K562 (cell line): ENCODE data around the gene KMT2C. TPM values are rescaled to one million over a fixed set of nuclear protein-coding genes. Genes with fewer than 3 reads are reported as not detected.

Experiments used
- ATAC-seq: fragments of 200-7000 bp; cut with Tn5 transposase; 3 replicates; pipeline ENCODE4 v1.9.1; 2020; ENCODE audit warnings: moderate library complexity
- BruUV-seq: library from RNA; stranded (reverse); fragments of 400-500 nt; replicated peaks from 2 replicates; lab custom pipeline; 2021; lab: Mats Ljungman, UMichigan
- CTCF ChIA-PET: fragments of 300-600 bp; formaldehyde crosslinking; extraction: SDS; loops from one replicate; lab custom pipeline; 2021; ENCODE audit warnings: low intra/inter-chr PET ratio; lab: Yijun Ruan, JAX
- POLR2A ChIA-PET: fragments of 300-600, 350-650 bp; sonication (Branson Sonifier 250); formaldehyde crosslinking; extraction: SDS; loops from one replicate; lab custom pipeline; 2021; ENCODE audit warnings: antibody characterized with exemption, inconsistent platforms; lab: Yijun Ruan, JAX
- DNase-seq, 4 experiments: peaks; one replicate each; pipeline versions ENCODE4 v3.0.0 to v3.0.0-alpha.2; 2011 to 2018; ENCODE audit warnings: low spot score in 3 of 4, mixed read lengths in 3 of 4; ENCODE audit errors: extremely low read depth in 1 of 4
- FAIRE-seq: peaks from 2 replicates; lab custom pipeline; 2011; peaks lifted over from hg19 to GRCh38; lab: Jason Lieb, UNC
- H2AFZ ChIP-seq: 2 replicates; pipeline ENCODE4 v1.6.0; 2011; ENCODE audit warnings: low read depth, low read length, control low read depth, inconsistent platforms
- H3K27ac ChIP-seq: fragments of 200-600 bp; 3 replicates; pipeline ENCODE4 v1.8.0; 2011; ENCODE audit warnings: low read depth, mild to moderate bottlenecking, control low read depth, inconsistent platforms, low read length, moderate library complexity, mixed read lengths; ENCODE audit errors: extremely low read depth
- H3K27me3 ChIP-seq, 2 experiments: fragments of 300-600 bp in 1 of 2; 2 replicates in 1 of 2; 3 replicates in 1 of 2; pipeline versions ENCODE4 v1.6.0 to v1.8.0; 2011; ENCODE audit warnings: inconsistent platforms in 2 of 2, low read length in 2 of 2, mild to moderate bottlenecking in 1 of 2, mixed read lengths in 1 of 2, moderate library complexity in 1 of 2; ENCODE audit not compliant: control insufficient read depth in 2 of 2, insufficient read depth in 2 of 2
- H3K36me3 ChIP-seq: fragments of 300-600 bp; 3 replicates; pipeline ENCODE4 v1.8.0; 2011; ENCODE audit warnings: mild to moderate bottlenecking, low read length, inconsistent platforms; ENCODE audit not compliant: control insufficient read depth, insufficient read depth
- H3K4me1 ChIP-seq, 2 experiments: fragments of 200-600 bp in 1 of 2; replicated peaks in 1 of 2; 2 replicates in 1 of 2; 3 replicates in 1 of 2; pipeline versions ENCODE4 v1.5.1 to v1.8.0; 2011; ENCODE audit warnings: inconsistent platforms in 2 of 2, low read length in 2 of 2, mild to moderate bottlenecking in 1 of 2, mixed read lengths in 1 of 2, moderate library complexity in 1 of 2; ENCODE audit not compliant: control insufficient read depth in 2 of 2, insufficient read depth in 2 of 2
- H3K4me2 ChIP-seq: 2 replicates; pipeline ENCODE4 v1.6.1; 2011; ENCODE audit warnings: low read length, control low read depth, inconsistent platforms, mixed read lengths; ENCODE audit not compliant: insufficient read depth
- H3K4me3 ChIP-seq: fragments of 200-600 bp; sonication (generic), shearing (Covaris generic); 2 replicates; pipeline ENCODE4 v1.5.1; 2016; ENCODE audit warnings: control low read depth, inconsistent platforms
- H3K79me2 ChIP-seq: fragments of 200-600 bp; 3 replicates; pipeline ENCODE4 v1.8.0; 2011; ENCODE audit warnings: low read length, inconsistent platforms; ENCODE audit not compliant: control insufficient read depth, insufficient read depth
- H3K9ac ChIP-seq, 2 experiments: 2 replicates each; pipeline versions ENCODE4 v1.6.0 to v1.6.1; 2011; ENCODE audit warnings: low read depth in 2 of 2, low read length in 2 of 2, control low read depth in 1 of 2, inconsistent platforms in 1 of 2, mild to moderate bottlenecking in 1 of 2, mixed read lengths in 1 of 2; ENCODE audit not compliant: insufficient read depth in 1 of 2
- H3K9me1 ChIP-seq: one replicate; pipeline ENCODE4 v1.6.0; 2011; ENCODE audit warnings: inconsistent platforms, mild to moderate bottlenecking, low read length, moderate library complexity; ENCODE audit not compliant: control insufficient read depth, insufficient read depth
- H3K9me3 ChIP-seq: replicated peaks from 2 replicates; pipeline ENCODE4 v1.5.1; 2011; ENCODE audit warnings: low read depth, low read length, inconsistent platforms; ENCODE audit not compliant: control insufficient read depth, insufficient read depth
- H4K20me1 ChIP-seq: replicated peaks from 2 replicates; pipeline ENCODE4 v1.6.1; 2011; ENCODE audit warnings: low read length, inconsistent platforms, mixed read lengths; ENCODE audit not compliant: control insufficient read depth, insufficient read depth
- ELK1 ChIP-seq: sonication (generic); formaldehyde crosslinking; IDR thresholded peaks from 2 replicates; pipeline ENCODE4 v1.8.1; 2022; ENCODE audit warnings: missing genetic modification reagents
- MLLT1 ChIP-seq, 2 experiments: fragments of 450-650 bp; IDR thresholded peaks; 2 replicates each; pipeline ENCODE4 v1.6.1; 2016
- NR3C1 ChIP-seq: sonication (generic); formaldehyde crosslinking; IDR thresholded peaks from 2 replicates; pipeline ENCODE4 v1.8.1; 2022; ENCODE audit warnings: missing genetic modification reagents
- PRPF4 ChIP-seq: fragments of 200-400 bp; formaldehyde crosslinking; IDR thresholded peaks from one replicate; pipeline ENCODE4 v1.6.1; 2017; ENCODE audit warnings: low read length, low read depth, mild to moderate bottlenecking; ENCODE audit not compliant: insufficient read depth, poor library complexity, severe bottlenecking
- SNRNP70 ChIP-seq: fragments of 200-400 bp; formaldehyde crosslinking; optimal IDR thresholded peaks from 2 replicates; pipeline ENCODE3; 2017; ENCODE audit warnings: low read depth, low read length
- SRF ChIP-seq, 2 experiments: fragments of 250-450, 450-650 bp in 1 of 2; sonication (Bioruptor Pico) in 1 of 2; sonication (generic) in 1 of 2; formaldehyde crosslinking; IDR thresholded peaks; 2 replicates each; pipeline versions ENCODE4 v1.5.0 to v1.5.1; 2020 to 2022; ENCODE audit warnings: mild to moderate bottlenecking in 1 of 2, missing genetic modification reagents in 1 of 2
- THRAP3 ChIP-seq: fragments of 450-650 bp; IDR thresholded peaks from 2 replicates; pipeline ENCODE4 v1.6.1; 2016; ENCODE audit warnings: mild to moderate bottlenecking, inconsistent platforms, borderline replicate concordance
- U2AF1 ChIP-seq: fragments of 200-400 bp; formaldehyde crosslinking; optimal IDR thresholded peaks from 2 replicates; pipeline ENCODE3; 2017; ENCODE audit warnings: mild to moderate bottlenecking, low read depth, low read length, moderate library complexity
- WGBS: fragments of 100-300 bp; shearing (Covaris generic); methylation state at CpG from one replicate; pipeline ENCODE4 v1.1.6; 2016; ENCODE audit warnings: low coverage, mixed read lengths; ENCODE audit not compliant: insufficient coverage; ENCODE audit errors: missing lambda C conversion rate; 5-methylcytosine and 5-hydroxymethylcytosine counted together
- in situ Hi-C: fragments of 300-500 bp; cut with MboI; formaldehyde crosslinking; loops from 4 replicates; pipeline ENCODE4 v1.15.0; 2018; ENCODE audit warnings: inconsistent platforms, mixed read lengths
- intact Hi-C: fragments of 100-400 bp; cut with micrococcal nuclease; formaldehyde crosslinking; loops from 2 replicates; pipeline ENCODE4 v1.14.2; 2022
- polyA plus RNA-seq, 8 experiments: library from polyadenylated mRNA; depleted of rRNA in 4 of 8; stranded (reverse) in 5 of 8; unstranded in 3 of 8; fragments of >200 nt; fragmentation: Nextera tagmentation in 2 of 8; fragmentation: Illumina TruSeq in 1 of 8; extraction: Ambion mirVana in 2 of 8; extraction: Trizol in 1 of 8; gene quantifications; 2 replicates each; pipeline versions ENCODE4 v1.2.1 to v1.2.3, GENCODE V29; 2011 to 2014; ENCODE audit warnings: inconsistent platforms in 1 of 8, missing spikeins in 1 of 8
- total RNA-seq, 7 experiments: library from RNA; depleted of rRNA in 6 of 7; stranded (reverse); fragments of >200 nt in 6 of 7; fragmentation: Illumina TruSeq in 2 of 7; extraction: Trizol in 2 of 7; gene quantifications; 2 replicates each; pipeline versions ENCODE4 v1.2.1 to v1.2.3, GENCODE V29; 2011 to 2021; ENCODE audit warnings: low replicate concordance in 1 of 7

Gene KMT2C
- total and polyA plus RNA-seq, 9 of the 15 experiments (the other 6 are each of a cell fraction or from before 2014, with no cell fraction given), result 4.9 to 67.8 (median 27.1) TPM

DNA sequence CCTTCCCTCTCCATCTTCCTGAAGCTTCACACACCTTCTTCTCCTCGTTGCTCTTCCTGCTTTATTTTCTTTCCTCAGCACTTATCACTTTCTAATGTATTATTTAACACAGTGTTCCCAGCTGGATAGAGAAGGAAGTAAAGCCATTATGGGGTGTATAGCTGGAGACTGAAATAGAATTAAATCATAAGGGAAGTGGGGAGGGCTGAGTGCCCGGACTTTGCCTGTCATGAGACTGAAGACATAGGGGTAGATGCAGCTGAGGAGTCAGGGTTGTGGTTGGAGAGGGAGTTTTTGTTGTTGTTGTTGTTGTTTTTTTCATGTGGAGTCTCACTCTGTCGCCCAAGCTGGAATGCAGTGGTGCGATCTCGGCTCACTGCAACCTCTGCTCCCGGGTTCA lies 345.1 kb downstream of the KMT2C start:
- Histone ChIP-seq H3K79me2 (no peaks in the 10 kb centered on the region; the same call in 2 of the 3 replicates), H3K4me3 (no peak overlapping the region), H3K9me3 (peaks cover 10% of the 10 kb centered on the region), H3K27me3 (no peaks in the 10 kb centered on the region), H2AFZ (no peak overlapping the region), H3K36me3 (no peaks in the 10 kb centered on the region; the same call in 2 of the 3 replicates), H3K4me1 (no peaks in the 10 kb centered on the region), H4K20me1 (no peaks in the 10 kb centered on the region), H3K4me2 (no peak overlapping the region), H3K9ac (no peak overlapping the region), H3K9me1 (no peaks in the 10 kb centered on the region), H3K27ac (no peak overlapping the region)
- ChIA-PET CTCF (no interaction called here), POLR2A (no interaction called here)
- DNase-seq (no peak), FAIRE-seq (no peak), ATAC-seq (no peak)
- in situ Hi-C loops, result no loop called here
- intact Hi-C loops, result no loop called here
- BruUV-seq, result no TSS peak
- TF ChIP-seq PRPF4 (no peak), ELK1 (CRISPR knock-in tag) (no peak), SNRNP70 (no peak), NR3C1 (no peak), THRAP3 (no peak), U2AF1 (no peak), MLLT1 (IDR thresholded peaks at IDR 0.05) (no peak), SRF (CRISPR knock-in tag; IDR thresholded peaks at IDR 0.05) (no peak)
- 73% methylated on average over 6 of the region's 6 CpGs for WGBS
